GM13977 (cell line): ENCODE measurements around the gene CDKL2.
"Not testable (repeated sequence)": the region's sequence is repeated elsewhere in the genome, so short reads cannot be mapped to it uniquely, and the experiment has no call there.

ENCODE experiments used
- DNase-seq: peaks from one replicate; pipeline ENCODE4 v3.0.0; 2012; ENCODE audit warnings: low spot score
- in situ Hi-C: fragments of 300-500 bp; cut with MboI; formaldehyde crosslinking; loops from one replicate; pipeline ENCODE4 v1.12.0; 2022; ENCODE audit warnings: low sequenced_read_pairs, low pct_unique_long_range_greater_than_20kb, mixed read lengths, inconsistent platforms; ENCODE audit not compliant: unreplicated experiment
- TF ChIP-seq, protein P1 (sequence below): IDR thresholded peaks from 2 replicates; pipeline ENCODE4 v1.5.1; 2012; ENCODE audit warnings: mild to moderate bottlenecking, control low read depth; ENCODE audit not compliant: insufficient read depth; ENCODE audit errors: extremely low read depth, missing control alignments

CDKL2 gene

DNA sequence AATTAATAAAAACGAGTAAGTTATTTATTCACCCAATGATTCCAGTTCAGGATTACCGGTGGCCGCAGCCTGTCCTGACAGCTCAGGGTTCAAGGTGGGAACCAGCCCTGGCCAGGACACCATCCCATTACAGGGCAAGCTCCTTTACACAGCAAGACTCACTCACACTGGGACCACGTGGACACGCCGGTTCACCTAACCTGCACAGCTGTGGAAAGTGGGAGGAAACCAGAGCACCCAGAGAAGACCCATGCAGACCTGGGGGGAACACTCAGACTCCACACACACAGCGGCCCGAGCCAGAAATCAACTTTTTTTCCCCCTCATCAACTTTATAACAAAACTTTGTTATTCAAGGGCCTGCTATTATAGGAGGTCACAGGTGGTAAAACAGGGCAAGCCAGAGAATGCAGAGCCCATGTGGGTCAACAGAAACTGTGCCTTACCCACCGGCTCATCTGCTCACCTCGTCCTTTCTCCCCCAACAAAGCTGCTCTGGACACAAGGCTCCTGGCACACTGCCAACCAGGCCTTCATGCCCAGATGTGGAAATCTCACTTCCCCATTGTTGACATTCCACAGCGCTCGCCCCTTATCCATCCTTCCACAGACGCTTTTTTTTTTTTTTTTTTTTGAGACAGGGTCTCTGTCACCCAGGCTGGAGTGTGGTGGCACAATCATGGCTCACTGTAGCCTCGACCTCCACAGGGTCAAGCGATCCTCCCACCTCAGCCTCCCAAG is 82.5 kb downstream of the CDKL2 start:
- in situ Hi-C loops = no loop called here

DNA sequence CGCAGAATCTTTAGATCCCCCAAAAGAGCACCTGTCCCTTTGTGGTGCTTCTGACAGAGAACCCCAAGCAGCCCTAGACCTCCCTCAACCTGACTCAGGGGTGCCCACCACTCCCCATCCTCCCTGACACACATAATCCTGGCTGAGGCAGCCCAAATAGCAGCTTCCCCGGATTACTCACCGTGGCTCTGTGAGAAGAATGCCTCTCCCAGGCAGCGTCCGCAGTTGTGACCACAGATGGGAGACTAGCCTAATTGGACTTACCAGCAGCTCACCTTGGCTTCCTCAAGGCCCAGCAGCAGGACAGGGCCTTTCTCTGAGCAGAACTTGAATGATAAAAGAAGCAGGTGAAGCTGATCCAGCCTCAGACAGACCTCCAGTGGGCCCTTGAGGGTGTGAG is 84.8 kb downstream of the CDKL2 start:
- no peak for DNase-seq
- TF ChIP-seq, protein P1, sequence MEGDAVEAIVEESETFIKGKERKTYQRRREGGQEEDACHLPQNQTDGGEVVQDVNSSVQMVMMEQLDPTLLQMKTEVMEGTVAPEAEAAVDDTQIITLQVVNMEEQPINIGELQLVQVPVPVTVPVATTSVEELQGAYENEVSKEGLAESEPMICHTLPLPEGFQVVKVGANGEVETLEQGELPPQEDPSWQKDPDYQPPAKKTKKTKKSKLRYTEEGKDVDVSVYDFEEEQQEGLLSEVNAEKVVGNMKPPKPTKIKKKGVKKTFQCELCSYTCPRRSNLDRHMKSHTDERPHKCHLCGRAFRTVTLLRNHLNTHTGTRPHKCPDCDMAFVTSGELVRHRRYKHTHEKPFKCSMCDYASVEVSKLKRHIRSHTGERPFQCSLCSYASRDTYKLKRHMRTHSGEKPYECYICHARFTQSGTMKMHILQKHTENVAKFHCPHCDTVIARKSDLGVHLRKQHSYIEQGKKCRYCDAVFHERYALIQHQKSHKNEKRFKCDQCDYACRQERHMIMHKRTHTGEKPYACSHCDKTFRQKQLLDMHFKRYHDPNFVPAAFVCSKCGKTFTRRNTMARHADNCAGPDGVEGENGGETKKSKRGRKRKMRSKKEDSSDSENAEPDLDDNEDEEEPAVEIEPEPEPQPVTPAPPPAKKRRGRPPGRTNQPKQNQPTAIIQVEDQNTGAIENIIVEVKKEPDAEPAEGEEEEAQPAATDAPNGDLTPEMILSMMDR = no peak
- in situ Hi-C loops = no loop called here

More for the DNA sequence above, 82.5 kb downstream of the CDKL2 start:
- TF ChIP-seq, protein P1 = no peak
- no peak for DNase-seq

DNA sequence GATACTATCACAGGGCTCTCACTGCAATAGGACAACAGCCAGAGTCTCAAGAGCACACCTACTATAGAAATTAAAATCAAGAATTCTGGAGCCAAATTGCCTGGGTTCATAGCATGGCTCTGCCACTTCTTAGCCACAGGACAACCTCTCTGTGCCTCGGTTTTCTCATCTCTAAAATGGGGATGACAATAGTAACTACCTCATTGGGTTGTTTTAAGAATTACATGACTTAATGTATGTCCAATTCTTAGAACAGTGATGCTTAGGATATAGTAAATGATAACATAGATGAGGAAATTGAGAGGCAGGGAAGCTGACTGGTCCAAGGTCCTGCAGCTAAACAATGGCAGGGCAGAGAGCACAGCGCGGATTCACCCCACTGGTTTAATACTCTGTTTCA is 85.5 kb downstream of the CDKL2 start:
- TF ChIP-seq, protein P1 = no peak
- in situ Hi-C loops = no loop called here
- DNase-seq = no peak

DNA sequence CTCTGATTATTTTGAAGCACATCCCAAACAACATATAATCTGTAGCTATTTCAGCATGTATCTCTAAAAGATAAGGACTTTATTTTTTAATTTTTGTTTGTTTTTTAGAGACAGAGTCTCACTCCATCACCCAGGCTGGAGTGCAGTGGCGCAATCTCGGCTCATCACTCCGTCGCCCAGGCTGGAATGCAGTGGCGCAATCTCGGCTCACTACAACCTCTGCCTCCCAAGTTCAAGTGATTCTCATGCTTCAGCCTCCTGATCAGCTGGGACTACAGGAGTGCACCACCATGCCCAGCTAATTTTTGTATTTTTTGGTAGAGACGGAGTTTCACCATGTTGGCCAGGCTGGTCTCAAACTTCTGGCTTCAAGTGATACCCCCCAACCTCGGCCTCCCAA is 86.1 kb downstream of the CDKL2 start:
- DNase-seq, in situ Hi-C loops: not testable (repeated sequence)

DNA sequence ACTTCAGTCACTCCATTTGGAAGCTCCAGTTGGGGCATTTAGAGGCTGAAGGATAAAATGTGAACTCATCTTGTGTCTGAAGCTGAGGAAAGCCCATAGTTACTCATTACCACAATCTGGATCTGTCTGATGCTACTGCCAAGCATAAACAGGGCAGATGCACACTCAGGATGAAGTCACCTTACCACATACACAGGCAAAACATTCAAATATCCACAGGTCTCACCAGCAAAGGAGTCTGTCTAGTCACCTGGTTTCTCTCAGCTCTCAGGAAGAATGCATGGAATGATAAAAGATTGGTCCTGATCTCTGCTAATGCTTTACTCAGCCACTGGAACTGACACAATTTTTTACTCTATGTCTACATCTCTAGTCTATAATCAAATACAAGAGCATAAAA is 87.5 kb downstream of the CDKL2 start:
- DNase-seq = no peak
- in situ Hi-C loops = no loop called here
- TF ChIP-seq, protein P1 = no peak

DNA sequence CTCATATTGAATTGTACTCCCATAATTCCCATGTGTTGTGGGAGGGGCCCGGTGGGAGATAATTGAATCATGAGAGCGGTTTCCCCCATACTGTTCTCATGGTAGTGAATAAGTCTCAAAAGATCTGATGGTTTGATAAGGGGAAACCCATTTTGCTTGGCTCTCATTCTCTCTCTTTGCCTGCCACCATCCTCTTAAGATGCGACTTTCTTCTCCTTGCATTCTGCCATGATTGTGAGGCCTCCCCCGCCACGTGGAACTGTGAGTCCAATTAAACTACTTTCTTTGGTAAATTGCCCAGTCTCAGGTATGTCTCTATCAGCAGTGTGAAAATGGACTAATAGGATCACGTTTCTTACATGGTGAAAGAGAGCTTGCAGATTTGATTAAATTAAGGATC is 93.0 kb downstream of the CDKL2 start:
- in situ Hi-C loops, DNase-seq: not testable (repeated sequence)

DNA sequence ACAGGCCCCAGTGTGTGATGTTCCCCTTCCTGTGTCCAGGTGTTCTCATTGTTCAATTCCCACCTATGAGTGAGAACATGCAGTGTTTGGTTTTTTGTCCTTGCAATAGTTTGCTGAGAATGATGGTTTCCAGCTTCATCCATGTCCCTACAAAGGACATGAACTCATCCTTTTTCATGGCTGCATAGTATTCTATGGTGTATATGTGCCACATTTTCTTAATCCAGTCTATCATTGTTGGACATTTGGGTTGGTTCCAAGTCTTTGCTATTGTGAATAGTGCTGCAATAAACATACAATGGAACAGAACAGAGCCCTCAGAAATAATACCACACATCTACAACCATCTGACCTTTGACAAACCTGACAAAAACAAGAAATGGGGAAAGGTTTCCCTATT is 96.4 kb downstream of the CDKL2 start:
- DNase-seq, in situ Hi-C loops: not testable (repeated sequence)

DNA sequence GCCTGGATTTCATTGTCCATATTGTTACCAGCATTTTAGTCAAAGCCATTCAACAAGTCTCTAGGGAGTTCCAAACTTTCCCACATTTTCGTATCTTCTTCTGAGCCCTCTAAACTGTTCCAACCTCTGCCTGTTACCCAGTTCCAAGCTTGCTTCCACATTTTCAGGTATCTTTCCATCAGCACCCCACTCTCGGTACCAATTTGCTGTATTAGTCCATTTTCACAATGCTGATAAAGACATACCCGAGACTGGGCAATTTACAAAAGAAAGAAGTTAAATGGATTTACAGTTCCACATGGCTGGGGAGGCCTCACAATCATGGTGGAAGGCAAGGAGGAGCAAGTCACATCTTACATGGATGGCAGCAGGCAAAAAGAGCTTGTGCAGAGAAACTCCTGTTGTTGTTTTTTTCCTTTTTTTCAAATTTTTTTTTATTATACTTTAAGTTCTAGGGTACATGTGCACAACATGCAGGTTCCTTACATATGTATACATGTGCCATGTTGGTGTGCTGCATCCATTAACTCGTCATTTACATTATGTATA is 96.9 kb downstream of the CDKL2 start:
- in situ Hi-C loops, DNase-seq: not testable (repeated sequence)

DNA sequence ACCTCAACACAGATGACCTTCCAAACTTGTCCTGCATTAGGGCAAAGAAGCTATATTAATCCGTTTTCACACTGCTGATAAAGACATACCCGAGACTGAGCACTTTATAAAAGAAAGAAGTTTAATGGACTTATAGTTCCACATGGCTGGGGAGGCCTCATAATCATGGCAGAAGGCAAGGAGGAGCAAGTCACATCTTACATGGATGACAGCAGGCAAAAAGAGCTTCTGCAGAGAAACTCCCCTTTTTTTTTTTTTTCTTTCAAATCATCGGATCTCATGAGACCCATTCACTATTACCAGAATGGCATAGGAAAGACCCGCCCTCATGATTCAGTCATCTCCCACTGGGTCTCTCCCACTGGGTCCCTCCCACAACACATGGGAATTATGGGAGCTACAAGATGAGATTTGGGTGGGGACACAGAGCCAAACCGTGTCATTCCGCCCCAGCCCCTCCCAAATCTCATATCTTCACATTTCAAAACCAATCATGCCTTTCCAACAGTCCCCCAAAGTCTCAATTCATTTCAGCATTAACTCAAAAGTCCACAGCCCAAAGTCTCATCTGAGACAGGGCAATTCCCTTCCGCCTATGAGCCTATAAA is 98.7 kb downstream of the CDKL2 start:
- in situ Hi-C loops, DNase-seq: not testable (repeated sequence)
